Stimulated activated CD4-positive, alpha-beta T cell treated with anti-CD3 and anti-CD28 coated beads, Interleukin-1b, Interleukin-23, amount 100 ng/mL, for 4 hours (primary cell): ENCODE results near the gene LRRC32.

ENCODE experiments used
- DNase-seq, 2 donors: peaks; one replicate each; pipeline ENCODE4 v3.0.0-alpha.2; 2020; ENCODE audit warnings: low read depth in 2 of 2

Gene LRRC32

DNA sequence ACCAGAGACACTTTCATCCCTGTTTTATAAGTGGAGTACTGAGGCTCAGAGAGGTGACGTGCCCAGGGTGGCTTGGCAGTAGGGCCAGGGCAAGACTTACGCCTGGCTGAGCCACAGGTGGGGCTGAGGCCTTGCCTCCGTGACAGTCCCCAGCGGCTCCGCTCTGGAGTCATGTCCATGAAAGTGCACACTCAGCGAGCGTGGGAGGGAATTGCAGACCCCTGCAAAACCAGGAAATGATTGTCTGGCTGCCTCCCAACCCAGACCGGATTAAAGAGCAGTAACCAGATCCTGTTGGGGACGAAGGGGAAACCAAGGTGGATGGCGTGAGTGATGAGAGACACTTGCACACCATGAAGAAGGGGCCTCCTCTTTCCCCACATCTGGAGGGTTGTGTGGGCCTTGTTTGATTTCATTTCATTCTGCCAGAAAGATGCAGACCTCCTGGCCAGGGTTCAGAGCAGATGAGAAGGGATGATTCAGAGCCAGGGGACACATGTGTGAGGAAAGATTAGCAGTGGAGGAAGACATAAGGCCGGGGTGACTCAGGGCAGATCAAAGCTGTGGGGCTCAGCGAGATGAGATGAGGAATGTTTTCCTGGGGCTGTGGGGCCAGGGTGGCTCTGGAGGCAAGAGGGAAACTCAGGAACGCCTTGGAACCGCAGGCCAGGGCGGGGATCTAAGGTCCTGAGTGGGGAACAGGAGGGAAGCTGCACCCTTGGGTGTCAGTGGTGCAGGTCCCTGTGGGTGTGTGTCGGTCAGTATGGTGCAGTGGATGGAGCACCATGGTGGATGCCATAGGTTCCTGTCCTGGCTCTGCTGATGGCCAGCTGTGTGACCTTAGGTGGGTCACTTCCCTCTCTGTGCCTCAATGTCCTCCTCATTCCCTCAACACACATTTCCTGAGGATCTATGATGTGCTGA lies 29.9 kb upstream of the LRRC32 start:
- no peak for DNase-seq

DNA sequence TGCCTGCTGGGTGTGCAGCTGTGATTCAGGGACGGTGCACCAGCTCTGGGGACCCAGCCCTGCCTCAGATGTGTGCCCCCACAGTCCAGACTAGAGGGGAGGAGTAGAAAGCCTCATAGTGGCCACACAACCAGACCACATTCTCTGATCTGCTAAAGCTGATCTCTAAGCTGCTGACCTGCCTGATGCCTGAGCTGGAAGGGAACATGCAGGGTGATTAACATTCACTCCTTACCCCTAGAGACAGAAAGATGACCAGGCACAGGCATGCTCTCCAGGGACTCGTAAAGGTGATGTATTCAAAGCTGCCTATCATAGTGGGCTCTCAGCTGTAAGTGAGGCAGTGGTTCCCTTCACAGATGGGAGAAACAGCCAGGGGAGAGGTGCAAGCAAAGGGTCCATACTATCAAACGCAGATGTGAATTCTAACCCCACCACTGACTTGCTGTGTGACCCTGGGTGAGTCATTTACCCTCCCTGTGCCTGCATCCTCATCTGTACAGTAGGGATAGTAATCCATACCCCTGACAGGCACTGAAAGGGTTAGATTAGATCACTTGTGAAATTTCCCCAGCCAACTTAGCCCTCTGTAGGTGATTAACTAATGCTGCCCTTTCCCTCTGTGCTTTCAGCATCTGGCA lies 29.0 kb upstream of the LRRC32 start:
- no peak for DNase-seq

DNA sequence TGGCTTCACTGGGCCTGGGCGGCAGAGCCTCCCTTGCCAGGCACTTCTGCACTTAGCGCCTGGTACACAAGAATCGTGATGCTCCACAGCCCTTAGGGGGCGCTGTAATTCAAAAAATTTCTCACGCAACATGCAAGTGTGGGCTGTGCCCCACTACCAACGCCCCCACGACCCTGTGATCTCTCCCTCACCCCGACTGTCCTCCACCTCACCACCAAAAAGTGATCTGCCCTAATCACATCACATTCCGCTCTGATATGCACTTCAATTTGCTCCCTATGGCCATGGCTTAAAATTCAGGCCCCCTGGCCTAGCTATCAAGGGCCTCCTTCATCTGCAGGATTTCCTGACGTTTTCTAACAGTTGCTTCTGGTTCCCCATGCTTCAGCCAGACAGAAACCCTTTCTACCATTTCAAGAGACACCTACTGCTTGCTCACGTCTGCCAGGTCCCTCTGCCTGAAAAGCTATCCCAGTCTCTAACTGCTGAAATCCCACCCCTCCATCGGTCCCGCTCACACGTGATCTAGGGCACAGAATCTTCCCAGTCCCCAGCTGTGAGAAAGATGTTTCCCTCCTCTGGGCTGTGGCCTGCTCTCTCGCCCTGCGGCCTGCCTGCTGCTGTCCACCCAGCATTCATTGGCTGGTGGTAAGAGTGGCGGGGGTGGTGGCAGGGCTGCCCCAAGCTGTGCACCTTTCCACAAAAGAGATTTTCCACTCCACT lies 27.9 kb upstream of the LRRC32 start:
- no peak for DNase-seq

DNA sequence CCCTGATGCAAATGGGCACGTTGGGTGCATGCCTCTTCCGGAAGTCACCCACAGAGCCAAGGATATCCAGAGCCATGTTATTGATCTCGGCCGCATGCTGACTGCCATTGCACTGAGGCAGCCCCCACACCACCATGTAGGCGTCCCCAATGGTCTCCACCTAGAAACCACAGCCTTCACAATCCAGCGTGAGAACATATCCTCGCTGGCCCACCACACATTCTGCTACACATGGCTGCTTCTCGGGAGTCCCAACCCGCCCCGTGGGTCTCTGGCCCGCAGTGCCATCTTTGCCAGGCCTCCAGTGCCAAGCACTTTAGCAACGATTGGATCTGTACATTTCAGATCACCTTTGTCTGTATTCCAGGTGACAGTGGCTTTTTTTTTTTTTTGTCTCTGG lies 26.2 kb upstream of the LRRC32 start:
- DNase-seq, result no peak

DNA sequence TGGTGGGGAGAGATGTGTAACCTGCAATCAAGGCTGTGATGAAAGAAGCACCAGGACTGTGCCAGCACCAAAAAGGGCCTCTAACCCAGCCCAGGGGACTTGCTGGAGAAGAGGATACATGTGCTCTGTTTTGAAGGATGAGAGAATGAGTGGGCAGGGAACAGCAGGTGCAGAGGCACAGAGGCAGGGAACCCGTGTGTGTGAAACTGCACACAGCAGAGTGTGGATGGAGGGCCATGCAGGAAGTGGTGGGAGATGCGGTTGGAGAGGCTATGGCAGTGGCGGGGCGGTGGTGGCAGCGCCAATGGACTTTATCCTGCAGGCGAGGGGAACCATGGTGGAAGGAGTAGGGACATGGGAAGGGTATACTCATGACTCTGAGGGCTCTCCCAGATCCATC lies 25.2 kb upstream of the LRRC32 start:
- no peak for DNase-seq

DNA sequence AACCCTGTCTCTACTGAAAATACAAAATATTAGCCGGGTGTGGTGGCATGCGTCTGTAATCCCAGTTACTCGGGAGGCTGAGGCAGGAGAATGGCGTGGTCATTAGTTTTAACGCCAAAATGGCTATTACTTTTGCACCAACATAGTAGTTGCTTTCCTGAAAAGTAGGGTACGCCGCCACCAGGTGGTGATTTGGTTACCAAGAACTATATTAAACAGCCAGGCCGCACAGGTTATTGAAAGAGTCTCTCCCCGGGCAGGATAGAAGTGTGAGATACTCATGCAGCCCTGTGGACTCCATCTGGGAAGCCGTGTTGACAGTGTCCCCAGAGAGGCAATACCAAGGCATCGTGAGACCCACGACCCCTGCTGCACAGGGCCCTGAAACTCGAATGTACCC lies 24.6 kb upstream of the LRRC32 start:
- DNase-seq, result no peak

DNA sequence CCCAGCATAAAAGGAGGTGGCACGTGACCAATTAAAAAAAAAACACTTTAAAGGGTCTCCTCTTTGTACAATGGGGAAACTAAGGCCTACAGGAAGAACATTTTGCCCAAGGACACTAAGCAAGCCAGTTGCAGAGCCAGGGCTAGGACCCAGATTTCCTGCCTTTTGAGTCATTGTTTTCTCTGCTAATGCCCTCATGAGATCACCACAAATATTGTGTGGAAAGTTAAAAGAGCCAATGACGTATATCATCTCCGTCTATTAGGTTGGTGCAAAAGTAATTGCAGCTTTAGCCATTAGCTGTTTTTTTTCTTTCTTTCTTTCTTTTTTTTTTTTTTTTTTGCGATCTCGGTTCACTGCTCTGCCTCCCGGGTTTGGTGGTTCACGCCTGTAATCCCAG lies 24.1 kb upstream of the LRRC32 start:
- no peak for DNase-seq

DNA sequence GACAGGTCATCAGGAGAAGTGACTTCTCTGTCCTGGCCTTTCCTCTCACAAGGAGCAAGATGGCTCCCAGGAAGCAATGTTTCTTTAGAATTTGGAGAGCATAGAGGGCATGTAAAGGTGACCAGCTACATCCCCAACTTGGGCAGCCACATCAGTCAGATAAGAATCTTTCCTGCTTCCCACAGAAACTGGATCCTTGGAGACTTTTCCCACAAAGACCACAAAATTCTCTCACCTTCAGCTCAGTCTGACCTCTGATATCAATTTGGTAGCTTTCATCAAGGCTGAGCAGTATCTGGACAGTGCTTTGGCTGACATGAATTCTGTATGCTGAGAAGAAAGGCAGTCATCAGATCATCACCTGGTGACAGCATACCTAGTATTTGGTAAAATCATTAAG lies 23.3 kb upstream of the LRRC32 start:
- no peak for DNase-seq

DNA sequence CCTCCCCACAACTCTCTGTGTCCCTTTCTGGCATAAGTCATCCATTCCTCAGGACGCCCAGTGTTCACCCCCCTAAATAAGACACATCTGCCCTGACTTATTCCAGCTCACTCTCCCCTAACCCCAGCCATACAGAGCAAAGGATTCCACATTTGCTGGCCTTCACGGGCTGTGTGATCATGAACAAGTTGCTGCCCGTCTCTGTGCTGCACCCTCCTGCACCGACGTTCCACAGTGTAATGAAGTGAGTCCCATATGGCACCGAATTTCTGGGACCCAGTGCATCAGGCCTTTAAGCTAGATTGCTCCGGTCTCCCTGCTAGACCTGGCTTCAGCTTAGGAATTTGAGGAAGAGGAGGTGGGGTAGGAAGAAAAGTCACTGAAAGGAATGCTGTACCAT lies 22.4 kb upstream of the LRRC32 start:
- no peak for DNase-seq

DNA sequence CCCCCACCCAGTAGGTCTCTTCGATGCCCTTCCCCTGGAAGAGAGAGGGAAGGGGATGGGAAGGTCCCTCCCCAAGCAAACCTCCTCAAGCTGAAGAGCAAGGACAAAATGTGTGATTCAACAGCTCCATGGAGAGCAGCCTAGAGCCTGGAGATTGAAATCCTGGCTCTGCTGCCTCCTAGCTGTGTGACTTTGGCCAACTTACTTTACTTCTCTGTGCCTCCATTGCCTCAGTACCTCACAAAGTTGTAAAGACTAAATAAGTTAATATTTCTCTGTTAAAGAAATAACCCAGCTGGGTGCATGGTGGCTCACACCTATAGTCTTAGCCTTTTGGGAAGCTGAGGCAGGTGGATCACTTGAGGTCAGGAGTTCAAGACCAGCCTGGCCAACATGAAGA lies 21.1 kb upstream of the LRRC32 start:
- DNase-seq, result no peak

DNA sequence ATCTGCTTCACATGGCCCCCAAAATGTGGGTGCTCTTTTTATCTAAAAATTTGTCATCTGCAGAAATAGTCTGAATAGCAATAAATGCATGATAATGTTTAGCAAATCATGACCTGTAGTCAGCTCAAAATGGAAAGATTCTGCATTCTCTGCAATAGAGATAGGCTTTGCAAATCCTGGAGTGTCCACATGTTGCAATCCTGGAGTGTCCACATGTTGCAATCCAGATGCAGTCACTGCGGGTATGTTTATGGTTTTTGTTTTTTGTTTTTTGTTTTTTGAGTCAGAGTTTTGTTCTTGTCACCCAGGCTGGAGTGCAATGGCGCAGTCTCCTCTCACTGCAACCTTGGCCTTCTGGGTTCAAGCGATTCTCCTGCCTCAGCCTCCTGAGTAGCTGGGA lies 20.2 kb upstream of the LRRC32 start:
- DNase-seq, result no peak

DNA sequence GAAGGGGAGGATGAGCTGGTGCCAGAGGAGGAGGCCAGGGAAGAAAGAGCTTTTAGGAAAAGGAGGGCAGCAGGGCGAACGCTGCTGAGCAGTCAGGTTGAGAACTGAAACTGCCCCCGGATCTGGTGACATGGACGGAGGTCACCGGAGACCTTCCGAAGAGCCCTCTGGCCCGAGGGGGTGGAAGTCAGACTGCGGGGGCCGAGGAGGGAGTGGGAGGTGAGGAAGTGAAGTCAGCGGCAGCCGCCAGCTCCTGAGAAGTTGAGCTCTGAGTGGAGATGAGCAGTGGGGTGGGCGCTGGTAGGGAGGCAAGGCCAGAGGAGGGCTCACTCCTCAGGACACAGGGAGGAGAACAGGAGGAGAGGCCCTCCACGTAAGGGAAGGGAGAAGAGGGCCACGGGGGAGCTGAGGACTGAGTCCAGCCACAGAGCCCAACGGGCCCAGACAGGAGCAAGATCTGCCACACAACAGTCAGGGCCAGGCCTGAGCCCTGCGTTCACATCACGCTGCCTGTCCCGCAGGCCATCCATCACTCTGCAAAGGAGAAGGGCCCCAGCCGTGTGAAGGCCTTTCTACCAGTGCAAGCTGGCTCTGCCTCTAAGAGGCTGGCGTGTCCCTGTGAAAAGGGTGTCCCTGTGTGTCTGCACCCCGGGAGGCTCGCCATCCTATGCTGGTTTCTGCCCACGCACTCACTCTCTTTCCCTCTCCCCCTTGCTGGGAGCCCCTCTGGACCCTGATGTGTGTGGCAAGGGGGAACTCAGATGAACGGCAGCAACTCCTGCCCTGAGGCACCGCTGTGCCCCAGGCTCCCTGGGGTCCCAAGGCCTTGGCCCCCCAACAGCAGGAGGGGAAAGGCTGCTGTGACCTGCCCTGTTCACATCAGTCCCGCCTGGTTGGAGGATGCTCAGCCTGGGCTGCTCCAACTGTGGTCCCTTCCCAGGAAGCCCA lies 19.0 kb upstream of the LRRC32 start:
- no peak for DNase-seq

DNA sequence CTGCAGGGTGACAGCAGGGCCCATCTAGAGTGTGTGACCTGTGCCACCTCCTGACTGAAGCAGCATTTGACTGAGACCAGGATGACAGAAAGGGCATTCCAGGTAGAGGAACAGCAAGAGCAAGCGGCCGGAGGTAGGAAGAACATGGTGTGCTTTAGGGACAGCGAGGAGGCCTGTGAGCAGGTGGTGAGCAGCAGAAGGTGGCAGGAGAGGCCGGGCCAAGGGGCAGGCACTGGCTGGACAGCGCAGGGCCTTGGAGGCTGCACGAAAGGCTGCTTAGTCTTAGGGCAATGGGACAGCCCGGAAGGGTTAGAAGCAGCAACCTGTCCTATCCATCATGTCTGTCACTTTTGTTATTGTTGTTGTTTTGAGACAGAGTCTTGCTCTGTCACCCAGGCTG lies 17.6 kb upstream of the LRRC32 start:
- no peak for DNase-seq

DNA sequence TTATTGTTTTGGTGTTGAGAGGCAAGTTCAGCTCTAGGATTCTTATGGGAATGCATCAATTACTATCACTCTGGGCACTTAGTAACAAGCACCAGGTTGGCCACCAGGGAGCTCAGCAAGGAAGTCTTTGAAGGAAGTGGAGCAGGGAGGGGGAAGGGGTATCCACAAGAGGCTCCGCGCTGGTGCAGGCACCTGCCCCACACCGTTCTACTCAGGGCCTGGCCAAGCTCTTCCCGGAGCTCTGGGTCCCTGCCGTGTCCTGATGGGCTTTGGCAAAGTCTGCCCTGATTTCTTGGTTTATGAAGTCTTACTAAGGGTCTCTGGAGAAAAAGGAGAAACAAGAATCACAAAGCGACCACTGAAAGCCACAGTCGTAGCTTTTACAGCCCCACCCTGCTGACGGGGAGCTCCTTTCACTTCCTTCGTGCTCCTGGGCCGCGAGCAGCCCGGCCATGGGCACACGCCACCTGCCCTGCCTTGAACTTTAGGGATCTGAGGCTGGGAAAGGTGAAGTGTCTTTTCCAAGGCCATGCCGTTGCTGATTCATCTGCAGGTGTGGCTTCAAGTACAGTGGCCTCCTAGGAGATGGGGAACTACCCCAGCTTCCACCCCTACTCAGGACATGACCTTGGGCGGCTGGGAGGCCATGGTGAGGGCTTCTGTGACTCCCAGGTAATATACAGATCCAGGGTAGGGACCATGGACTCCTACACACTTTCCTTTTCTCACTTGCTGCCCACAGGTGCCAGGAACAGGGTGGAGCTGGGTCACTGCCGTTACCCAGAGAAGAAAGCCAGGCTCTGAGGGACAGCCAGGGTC lies 15.9 kb upstream of the LRRC32 start:
- no peak for DNase-seq

DNA sequence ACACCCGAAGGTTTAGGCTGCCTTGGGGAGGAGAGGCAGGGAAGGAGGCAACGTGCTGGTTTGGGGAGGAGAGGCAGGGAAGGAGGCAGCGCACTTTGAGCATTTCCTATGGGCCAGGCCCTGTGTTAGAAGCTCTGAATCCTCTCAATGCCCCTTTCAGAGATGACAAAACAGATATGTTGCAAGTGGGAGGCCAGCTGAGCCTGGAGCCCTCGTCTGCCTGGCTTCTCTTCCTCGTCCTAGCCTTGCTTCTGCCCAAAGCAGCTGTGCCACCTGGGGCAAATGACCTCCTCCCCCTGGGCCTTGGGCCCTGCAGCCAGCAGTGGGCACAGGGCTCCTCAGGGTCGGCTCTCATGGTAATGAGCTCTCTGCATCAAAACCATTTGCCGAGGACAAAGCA lies 15.3 kb upstream of the LRRC32 start:
- no peak for DNase-seq

DNA sequence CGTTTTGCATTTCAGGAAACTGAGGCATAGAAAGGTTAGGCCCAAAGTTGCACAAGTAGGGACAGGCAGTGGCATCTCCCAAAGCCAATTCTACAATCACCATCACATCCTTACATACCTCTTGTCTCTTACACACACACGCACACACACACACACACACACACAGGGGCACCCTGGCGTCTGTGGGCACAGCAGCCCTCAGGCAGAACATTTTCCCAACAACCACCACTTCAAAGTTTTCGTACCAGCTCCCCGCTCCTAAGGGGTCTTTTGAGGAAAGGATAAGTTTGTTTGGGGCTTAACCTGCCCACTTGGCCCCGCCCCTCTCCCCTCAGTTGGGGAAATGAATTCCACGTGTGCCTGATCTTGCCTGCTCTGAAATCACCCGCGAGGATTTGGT lies 14.7 kb upstream of the LRRC32 start:
- no peak for DNase-seq

DNA sequence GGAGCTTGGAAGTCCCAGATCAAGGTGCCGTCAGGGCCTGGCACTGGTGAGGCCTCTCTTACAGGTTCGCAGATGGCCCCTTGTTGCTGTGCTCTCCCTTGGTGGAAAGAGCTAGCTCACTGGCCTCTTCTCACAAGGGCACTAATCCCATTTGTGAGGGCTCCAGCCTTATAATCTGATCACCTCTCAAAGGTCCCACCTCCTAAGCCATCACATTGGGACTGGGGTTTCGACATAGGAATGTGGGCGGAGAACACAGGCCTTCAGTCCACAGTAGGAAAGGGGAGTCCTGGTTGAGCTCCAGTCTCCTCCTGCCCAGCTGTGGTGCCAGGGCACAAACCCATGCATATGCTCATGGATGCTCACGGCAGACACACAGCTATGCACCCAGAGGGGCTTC lies 14.0 kb upstream of the LRRC32 start:
- DNase-seq, result no peak

DNA sequence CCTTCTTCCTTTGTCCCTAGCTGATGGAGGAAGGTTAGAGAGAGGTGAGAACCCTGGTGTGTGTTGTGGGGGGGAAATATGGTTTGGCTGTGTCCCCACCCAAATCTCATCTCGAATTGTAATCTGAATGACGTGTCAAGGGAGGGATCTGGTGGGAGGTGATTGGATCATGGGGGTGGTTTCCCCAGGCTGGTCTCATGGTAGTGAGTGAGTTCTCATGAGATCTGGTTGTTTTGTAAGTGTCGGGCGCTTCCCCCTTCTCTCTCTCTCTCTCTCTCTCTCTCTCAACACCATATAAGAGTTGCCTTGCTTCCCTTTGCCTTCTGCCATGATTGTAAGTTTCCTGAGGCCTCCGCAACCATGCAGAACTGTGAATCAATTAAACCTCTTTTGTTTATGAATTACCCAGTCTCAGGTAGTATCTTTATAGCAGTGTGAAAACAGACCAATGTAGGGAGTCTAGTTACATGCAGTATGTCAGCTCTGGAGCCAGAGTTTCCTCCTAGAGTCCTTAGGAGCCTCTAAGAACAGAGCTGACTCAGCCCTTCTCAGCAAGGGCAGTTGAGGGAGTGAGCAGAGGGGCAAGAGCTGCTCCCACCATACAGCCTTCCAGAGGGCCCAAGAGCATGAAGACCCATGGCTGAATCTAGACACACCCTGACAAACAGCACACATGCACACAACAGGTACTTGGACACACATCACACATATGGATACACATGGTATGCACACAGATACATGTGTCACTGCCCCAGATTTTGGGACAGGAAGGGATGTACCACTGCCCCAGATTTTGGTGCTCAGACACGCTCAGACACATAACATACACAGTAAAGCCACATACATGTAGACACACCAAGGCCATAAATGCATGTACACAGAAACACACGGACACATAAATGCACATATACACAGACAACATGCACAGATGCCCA lies 12.9 kb upstream of the LRRC32 start:
- DNase-seq, result no peak

DNA sequence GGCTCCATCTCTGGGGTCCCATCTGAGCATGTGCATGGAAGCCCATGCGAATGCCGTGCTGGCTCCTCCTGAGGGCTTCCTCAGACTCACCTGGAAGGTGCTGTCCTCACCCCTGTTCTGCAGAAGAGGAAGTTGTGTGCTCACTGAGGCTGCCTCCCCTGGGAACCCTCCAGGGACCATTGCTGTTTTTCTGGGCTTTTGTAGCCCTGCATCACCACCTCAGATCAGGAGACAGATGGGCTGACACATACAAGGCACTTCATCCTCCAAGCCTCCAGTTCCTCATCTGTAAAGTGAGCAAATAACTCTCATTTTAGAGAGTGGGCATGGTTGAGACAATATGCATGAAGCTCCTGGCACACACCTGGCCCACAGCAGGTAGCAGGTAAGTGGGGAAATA lies 12.1 kb upstream of the LRRC32 start:
- DNase-seq, result no peak

DNA sequence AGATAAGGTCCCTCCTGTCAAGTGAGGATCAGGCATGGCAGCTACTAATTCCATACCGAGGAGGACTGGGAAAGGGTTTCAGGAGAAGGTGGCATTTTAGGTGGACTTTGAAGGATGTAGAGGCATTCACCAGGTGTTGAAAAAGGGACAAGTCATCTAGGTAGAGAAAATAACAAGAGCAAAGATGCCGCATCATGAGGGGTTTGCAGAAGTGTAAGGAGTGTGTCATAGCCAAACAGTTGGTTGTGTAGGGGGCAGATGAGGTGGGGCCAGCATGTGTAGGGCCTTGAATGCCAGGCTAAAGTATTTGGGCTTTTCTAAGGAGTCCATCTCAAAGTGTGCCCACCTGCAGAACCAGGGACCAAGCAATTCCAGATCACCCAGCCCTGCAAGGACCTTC lies 11.6 kb upstream of the LRRC32 start:
- DNase-seq, result no peak
